ENCODE data around the gene ADAM12.

The ADAM12 gene

DNA sequence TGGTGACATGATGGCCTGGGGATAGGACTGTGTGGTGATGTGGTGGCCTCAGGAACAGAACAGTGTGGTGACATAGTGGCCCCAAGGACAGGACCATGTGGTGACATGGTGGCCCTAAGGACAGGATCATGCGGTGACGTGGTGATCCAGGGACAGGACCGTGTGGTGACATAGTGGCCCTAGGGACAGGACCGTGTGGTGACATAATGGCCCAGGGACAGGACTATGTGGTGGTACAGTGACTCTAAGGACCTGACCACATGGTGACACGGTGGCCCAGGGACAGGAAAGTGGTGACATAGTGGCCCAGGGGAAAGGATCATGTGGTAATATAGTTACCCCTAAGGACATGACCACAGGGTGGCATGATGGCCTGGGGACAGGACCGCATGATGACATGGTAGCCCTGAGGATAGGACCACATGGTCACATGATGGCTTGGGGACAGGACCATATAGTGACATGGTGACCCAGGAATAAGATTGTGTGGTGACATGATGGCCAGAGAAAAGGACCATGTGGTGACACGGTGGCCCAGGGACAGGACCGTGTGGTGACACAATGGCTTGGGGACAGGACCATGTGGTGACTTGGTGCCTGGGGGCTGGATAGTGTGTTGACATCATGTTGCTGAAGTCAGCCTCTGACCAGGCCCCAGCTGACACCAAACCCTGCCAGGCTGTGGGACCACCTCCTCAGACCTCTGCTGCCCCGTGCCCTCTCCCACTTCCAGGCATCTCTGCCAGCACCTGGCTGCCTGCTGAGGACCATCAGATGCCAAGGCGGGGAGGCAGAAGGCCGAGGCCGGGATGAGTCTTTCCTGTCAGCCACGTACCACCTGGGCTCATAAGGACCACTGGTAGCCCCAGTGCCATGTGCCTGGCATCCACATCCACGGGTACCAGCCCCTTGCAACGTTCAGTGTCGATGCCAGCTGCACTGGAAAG, 99.5 kb downstream of the ADAM12 start:
- no peaks in the 10 kb centered on the region for H3K27me3 Mint-ChIP-seq (ENCODE audit: low read depth)

DNA sequence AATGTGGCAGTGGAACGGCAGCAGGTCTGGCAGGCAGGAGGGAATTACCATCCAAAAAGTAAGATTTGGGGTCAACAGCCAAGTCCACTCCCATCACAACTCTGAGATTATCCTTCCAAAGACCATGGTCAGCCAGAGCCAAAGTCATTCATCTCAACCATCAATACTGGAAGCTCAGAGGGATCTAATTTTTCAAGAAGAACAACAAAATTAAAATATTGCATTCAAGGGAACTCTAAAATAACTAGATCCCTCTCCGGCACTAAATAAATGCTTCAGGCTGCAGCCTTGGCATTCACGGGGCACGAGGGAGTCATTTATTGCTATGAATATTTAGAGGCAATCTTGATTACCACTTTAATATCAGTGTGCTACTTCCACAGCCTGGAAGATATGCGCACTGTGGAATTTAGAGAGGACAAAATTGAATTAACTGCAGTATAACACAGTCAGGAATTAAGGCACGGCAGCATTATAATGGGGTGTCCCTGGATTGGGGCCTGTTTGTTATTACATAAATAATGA, 102.0 kb downstream of the ADAM12 start:
- H3K9me3 Mint-ChIP-seq: peaks cover 3% of the 10 kb centered on the region
- H3K36me3 Mint-ChIP-seq (ENCODE audit: low read depth): no peaks in the 10 kb centered on the region
- H3K27me3 Mint-ChIP-seq (ENCODE audit: low read depth): no peaks in the 10 kb centered on the region
- H3K4me1 Mint-ChIP-seq (ENCODE audit: low read depth): no peaks in the 10 kb centered on the region
- H3K27ac Mint-ChIP-seq: no peak overlapping the region
- H3K4me3 Mint-ChIP-seq: no peak overlapping the region

More for the DNA sequence above, 99.5 kb downstream of the ADAM12 start:
- H3K4me3 Mint-ChIP-seq: no peak overlapping the region
- no peaks in the 10 kb centered on the region for H3K9me3 Mint-ChIP-seq
- no peaks in the 10 kb centered on the region for H3K4me1 Mint-ChIP-seq (ENCODE audit: low read depth)
- H3K27ac Mint-ChIP-seq: no peak overlapping the region
- H3K36me3 Mint-ChIP-seq (ENCODE audit: low read depth): no peaks in the 10 kb centered on the region

DNA sequence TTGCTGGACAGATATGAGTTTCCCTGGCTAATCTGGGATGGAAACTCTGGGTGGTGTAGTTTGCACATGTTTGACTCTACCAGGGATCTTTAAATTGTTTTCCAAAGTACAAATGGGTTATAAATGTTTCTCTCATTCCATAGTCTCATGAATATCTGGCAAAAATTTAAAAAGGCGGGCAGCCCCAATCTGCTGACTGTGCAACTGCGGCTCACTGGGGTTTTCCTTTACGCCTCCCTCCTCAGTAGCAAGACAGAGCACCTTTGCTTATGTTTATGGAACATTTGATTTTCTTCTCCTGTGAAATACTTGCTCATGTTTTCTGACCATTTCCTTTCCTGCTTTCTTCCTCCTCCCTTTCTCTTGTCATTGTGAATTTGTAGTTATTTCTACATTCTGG, 105.0 kb downstream of the ADAM12 start:
- no peaks in the 10 kb centered on the region for H3K27me3 Mint-ChIP-seq (ENCODE audit: low read depth)
- peaks cover 3% of the 10 kb centered on the region for H3K9me3 Mint-ChIP-seq
- no peak overlapping the region for H3K4me3 Mint-ChIP-seq
- no peak overlapping the region for H3K27ac Mint-ChIP-seq
- no peaks in the 10 kb centered on the region for H3K36me3 Mint-ChIP-seq (ENCODE audit: low read depth)
- H3K4me1 Mint-ChIP-seq (ENCODE audit: low read depth): no peaks in the 10 kb centered on the region

DNA sequence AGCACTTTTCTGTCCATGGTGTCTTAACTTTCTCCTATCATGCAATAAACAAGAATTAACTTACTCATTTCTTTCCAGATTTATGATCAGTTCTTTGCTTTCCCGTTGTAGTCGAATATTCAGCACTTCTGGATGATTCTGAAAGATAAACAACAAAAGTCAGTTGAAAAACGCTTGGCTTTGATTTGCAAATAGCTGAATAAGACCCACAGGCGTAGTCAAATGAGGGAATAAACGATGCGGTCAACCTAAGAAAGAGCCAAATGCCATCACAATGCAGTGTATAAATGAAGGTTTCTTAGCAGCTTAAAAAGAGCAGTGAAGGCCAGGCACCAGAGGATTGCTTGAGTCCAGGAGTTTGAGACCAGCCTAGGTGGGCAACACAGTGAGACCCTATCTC, 109.4 kb downstream of the ADAM12 start:
- H3K27ac Mint-ChIP-seq: no peak overlapping the region
- H3K36me3 Mint-ChIP-seq (ENCODE audit: low read depth): no peaks in the 10 kb centered on the region
- H3K9me3 Mint-ChIP-seq: peaks cover 3% of the 10 kb centered on the region
- no peaks in the 10 kb centered on the region for H3K27me3 Mint-ChIP-seq (ENCODE audit: low read depth)
- H3K4me1 Mint-ChIP-seq (ENCODE audit: low read depth): no peaks in the 10 kb centered on the region
- no peak overlapping the region for H3K4me3 Mint-ChIP-seq

DNA sequence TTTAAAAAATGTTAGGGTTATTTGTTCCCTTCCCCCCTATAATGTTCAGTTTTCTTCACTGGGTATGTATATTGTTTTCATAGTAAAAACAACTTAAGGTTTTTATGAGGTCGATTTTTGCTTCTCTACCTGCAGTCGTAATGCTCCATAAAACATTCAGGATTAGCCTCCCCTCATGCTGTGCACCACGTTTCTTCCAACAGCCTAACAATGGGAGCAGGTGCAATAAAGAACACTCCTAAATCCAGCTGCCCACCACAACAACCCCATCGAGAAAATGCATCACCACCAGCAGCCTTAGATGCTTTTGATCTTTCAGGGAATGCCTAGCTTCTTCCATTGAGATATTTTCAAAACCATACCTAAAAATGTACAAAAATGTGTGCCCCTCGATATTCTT, 111.1 kb downstream of the ADAM12 start:
- Mint-ChIP-seq H3K27me3 (ENCODE audit: low read depth) (no peaks in the 10 kb centered on the region), H3K4me1 (ENCODE audit: low read depth) (no peaks in the 10 kb centered on the region), H3K36me3 (ENCODE audit: low read depth) (no peaks in the 10 kb centered on the region), H3K9me3 (peaks cover 3% of the 10 kb centered on the region), H3K27ac (no peak overlapping the region), H3K4me3 (no peak overlapping the region)

- H3K4me3 Mint-ChIP-seq: no peak overlapping the region
- H3K4me1 Mint-ChIP-seq (ENCODE audit: low read depth): no peaks in the 10 kb centered on the region
- H3K27me3 Mint-ChIP-seq (ENCODE audit: low read depth): no peaks in the 10 kb centered on the region
- no peak overlapping the region for H3K27ac Mint-ChIP-seq
- H3K36me3 Mint-ChIP-seq (ENCODE audit: low read depth): no peaks in the 10 kb centered on the region
- H3K9me3 Mint-ChIP-seq: peaks cover 6% of the 10 kb centered on the region
Measured at GRCh38 chr10:126272526-126272925, 115.8 kb downstream of the ADAM12 start.

DNA sequence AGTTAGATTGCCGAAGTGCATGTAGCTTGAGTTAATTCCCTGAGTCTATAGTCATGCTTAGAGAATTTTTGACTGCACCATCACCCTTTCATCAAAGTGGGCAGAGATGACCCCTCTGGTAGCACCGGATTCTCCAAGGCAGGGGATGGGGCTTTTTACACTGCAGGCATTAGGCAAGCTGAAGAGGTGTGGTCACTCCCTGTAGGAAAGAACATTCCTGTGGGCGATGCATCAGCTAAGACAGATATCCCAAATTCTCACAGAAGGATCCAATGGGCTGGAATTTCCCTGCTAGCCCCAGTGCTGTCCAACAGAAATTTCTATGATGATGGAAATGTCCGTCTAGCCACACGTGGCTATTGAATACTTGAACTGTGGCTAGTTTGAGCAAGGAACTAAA, 118.2 kb downstream of the ADAM12 start:
- no peaks in the 10 kb centered on the region for H3K27me3 Mint-ChIP-seq (ENCODE audit: low read depth)
- H3K36me3 Mint-ChIP-seq (ENCODE audit: low read depth): no peaks in the 10 kb centered on the region
- peaks cover 6% of the 10 kb centered on the region for H3K9me3 Mint-ChIP-seq
- no peak overlapping the region for H3K4me3 Mint-ChIP-seq
- no peaks in the 10 kb centered on the region for H3K4me1 Mint-ChIP-seq (ENCODE audit: low read depth)
- H3K27ac Mint-ChIP-seq: no peak overlapping the region

DNA sequence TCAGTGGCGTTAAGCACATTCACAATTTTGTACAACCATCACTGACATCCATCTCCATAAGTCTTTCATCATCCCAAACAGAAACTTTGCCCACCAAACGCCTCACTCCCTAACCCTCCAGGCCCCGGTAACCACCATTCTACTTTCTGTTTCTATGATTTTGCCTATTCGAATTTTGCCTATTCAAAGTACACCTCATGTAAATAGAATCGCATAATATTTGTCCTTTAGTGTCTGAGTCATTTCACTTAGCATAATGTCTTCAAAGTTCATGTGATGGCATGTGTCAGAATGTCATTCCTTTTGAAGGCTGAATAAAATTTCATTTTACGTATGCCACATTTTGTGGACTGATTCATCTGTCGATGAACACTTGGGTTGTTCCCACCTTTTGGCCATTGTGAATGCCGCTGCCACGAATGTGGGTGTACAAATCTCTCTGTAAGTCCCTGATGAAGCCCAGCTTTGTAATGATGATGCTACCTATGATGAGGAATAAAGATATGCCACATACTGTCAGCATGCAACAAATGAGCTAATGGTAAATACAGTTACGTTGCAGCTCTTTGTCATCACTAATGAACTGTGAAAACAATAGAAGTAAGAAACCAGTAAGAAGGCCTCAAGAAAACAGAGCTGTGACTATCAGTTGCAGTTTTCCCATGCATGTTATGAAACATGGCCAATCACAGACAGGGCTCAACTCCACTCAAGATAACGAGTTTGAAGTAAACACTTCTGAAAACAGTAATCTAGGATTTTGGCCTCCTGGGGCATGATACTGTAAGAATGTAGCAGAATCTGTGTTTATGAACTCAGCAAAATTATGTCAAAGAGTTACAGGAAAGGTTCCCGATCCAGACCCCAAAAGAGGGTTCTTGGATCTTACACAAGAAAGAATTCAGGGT, 120.0 kb downstream of the ADAM12 start:
- Mint-ChIP-seq H3K27ac (no peak overlapping the region), H3K27me3 (ENCODE audit: low read depth) (no peaks in the 10 kb centered on the region), H3K9me3 (peaks cover 6% of the 10 kb centered on the region), H3K4me3 (no peak overlapping the region), H3K4me1 (ENCODE audit: low read depth) (no peaks in the 10 kb centered on the region), H3K36me3 (ENCODE audit: low read depth) (no peaks in the 10 kb centered on the region)

GRCh38 chr10:126264102-126265018, 123.9 kb downstream of the ADAM12 start:
- H3K27ac Mint-ChIP-seq: no peak overlapping the region
- no peaks in the 10 kb centered on the region for H3K27me3 Mint-ChIP-seq (ENCODE audit: low read depth)
- no peaks in the 10 kb centered on the region for H3K4me1 Mint-ChIP-seq (ENCODE audit: low read depth)
- H3K9me3 Mint-ChIP-seq: no peaks in the 10 kb centered on the region
- H3K36me3 Mint-ChIP-seq (ENCODE audit: low read depth): no peaks in the 10 kb centered on the region
- H3K4me3 Mint-ChIP-seq: no peak overlapping the region

DNA sequence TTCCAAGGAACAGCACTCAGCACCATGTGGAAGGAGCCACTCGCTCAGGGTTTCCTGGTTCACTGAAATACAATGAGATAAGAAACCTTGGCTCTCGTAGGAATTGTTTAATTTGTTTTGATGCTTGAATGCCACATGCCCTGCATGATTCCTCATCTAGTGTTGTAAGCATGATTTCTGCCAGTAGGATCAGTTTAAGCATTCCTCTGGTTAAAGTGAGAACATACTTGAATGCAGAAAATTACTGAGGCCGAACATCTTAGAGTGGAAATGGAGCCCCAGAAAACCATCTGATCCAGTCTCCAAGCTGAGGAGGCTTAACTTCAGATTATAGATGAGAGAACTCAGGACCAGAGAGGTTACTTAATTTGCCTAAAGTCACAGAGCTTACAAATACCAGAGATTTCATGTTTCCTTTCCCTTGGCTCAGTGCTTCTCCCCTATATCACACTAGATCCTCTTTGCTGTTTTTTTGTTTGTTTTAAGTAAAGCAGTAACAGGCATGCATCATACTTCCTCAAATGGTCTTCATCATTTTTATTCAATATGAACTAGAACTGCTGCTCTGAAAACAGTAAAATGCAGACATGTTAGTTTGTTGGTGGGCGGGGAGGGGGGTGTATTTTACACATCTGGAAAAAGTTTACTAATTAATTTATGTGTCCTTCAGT, 125.1 kb downstream of the ADAM12 start:
- Mint-ChIP-seq H3K4me3 (no peak overlapping the region), H3K27ac (no peak overlapping the region), H3K4me1 (ENCODE audit: low read depth) (no peaks in the 10 kb centered on the region), H3K9me3 (no peaks in the 10 kb centered on the region), H3K27me3 (ENCODE audit: low read depth) (no peaks in the 10 kb centered on the region), H3K36me3 (ENCODE audit: low read depth) (no peaks in the 10 kb centered on the region)

GRCh38 chr10:126262233-126262838, 125.9 kb downstream of the ADAM12 start:
- no peak overlapping the region for H3K4me3 Mint-ChIP-seq
- H3K9me3 Mint-ChIP-seq: no peaks in the 10 kb centered on the region
- H3K4me1 Mint-ChIP-seq (ENCODE audit: low read depth): no peaks in the 10 kb centered on the region
- H3K36me3 Mint-ChIP-seq (ENCODE audit: low read depth): no peaks in the 10 kb centered on the region
- H3K27ac Mint-ChIP-seq: no peak overlapping the region
- H3K27me3 Mint-ChIP-seq (ENCODE audit: low read depth): no peaks in the 10 kb centered on the region

- Mint-ChIP-seq H3K36me3 (ENCODE audit: low read depth) (no peaks in the 10 kb centered on the region), H3K4me1 (ENCODE audit: low read depth) (no peaks in the 10 kb centered on the region), H3K9me3 (peaks cover 4% of the 10 kb centered on the region), H3K27me3 (ENCODE audit: low read depth) (no peaks in the 10 kb centered on the region), H3K27ac (no peak overlapping the region), H3K4me3 (no peak overlapping the region)
Measured at GRCh38 chr10:126259760-126260479, 128.4 kb downstream of the ADAM12 start.

DNA sequence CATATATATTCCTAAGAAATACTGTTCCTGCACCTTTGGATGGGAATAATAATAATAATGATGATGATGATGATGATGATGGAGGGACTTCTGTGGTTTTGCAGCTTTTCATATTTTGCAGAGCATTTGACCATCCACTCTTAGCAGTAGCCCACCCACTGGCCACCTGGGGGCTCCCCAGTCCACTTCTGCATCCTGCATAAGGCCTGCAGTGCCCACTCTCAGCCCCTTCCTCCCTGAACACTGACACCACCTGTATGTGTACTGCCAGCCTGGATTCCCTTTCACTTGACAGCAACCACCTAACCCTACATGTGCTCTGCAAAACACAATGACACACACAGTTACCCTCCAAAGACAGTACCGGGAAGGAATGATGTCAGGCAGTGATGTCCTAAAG, 131.4 kb downstream of the ADAM12 start:
- Mint-ChIP-seq H3K36me3 (ENCODE audit: low read depth) (no peaks in the 10 kb centered on the region), H3K4me3 (no peak overlapping the region), H3K27ac (no peak overlapping the region), H3K9me3 (peaks cover 15% of the 10 kb centered on the region), H3K27me3 (ENCODE audit: low read depth) (no peaks in the 10 kb centered on the region), H3K4me1 (ENCODE audit: low read depth) (no peaks in the 10 kb centered on the region)
